Measurements from ENCODE around the gene ZNF709.

DNA sequence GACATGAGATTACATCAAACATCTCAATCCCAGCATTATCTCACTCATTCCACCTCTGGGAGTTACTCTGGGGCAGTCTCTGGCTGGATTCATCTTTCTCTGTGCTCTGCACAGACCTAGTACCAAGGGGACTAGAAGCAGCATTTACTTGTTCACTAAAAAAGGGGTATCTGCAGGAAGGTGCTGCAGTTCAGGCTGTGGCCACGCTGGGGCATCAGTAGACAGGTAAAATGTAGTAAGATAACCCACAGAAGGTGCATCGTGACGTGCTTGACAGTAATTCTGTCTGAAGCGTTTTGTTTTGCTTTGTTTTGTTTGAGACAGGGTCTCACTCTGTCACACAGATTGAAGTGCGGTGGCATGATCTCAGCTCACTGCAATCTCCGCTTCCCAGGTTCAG, 37.4 kb upstream of the ZNF709 start:
- TF ChIP-seq EZH2phosphoT487 (IDR thresholded peaks at IDR 0.05; ENCODE audit: borderline replicate concordance, low read length) (no peak), EZH2 (IDR thresholded peaks at IDR 0.05; ENCODE audit: low read length, unreplicated experiment) (no peak)
- TF ChIP-seq, protein P1, sequence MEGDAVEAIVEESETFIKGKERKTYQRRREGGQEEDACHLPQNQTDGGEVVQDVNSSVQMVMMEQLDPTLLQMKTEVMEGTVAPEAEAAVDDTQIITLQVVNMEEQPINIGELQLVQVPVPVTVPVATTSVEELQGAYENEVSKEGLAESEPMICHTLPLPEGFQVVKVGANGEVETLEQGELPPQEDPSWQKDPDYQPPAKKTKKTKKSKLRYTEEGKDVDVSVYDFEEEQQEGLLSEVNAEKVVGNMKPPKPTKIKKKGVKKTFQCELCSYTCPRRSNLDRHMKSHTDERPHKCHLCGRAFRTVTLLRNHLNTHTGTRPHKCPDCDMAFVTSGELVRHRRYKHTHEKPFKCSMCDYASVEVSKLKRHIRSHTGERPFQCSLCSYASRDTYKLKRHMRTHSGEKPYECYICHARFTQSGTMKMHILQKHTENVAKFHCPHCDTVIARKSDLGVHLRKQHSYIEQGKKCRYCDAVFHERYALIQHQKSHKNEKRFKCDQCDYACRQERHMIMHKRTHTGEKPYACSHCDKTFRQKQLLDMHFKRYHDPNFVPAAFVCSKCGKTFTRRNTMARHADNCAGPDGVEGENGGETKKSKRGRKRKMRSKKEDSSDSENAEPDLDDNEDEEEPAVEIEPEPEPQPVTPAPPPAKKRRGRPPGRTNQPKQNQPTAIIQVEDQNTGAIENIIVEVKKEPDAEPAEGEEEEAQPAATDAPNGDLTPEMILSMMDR (conservative IDR thresholded peaks at IDR 0.05; ENCODE audit: low read depth, low read length), result 0 out of 2 replicates have a peak, but pooled peaks have one; percentile 20

All from PC-3 (cell line).